Neural cell (in vitro differentiated cells): ENCODE measurements around the gene EHD1. TPM values are rescaled to one million over a fixed set of nuclear protein-coding genes. Genes with fewer than 3 reads are reported as not detected.

ENCODE experiments used
- H2AFZ ChIP-seq: fragments of 200-600, 300-800 bp; sonication (generic), shearing (Covaris generic); 2 replicates; pipeline ENCODE4 v1.6.0; 2014; ENCODE audit warnings: low read depth, mild to moderate bottlenecking, antibody characterized with exemption, low read length, moderate library complexity
- H3F3A ChIP-seq: fragments of 200-600 bp; shearing (Covaris generic); 2 replicates; pipeline ENCODE4 v1.6.1; 2016; ENCODE audit warnings: mild to moderate bottlenecking, moderate library complexity, mixed read lengths, antibody characterized with exemption, low read length; ENCODE audit not compliant: insufficient read depth, poor library complexity, severe bottlenecking
- H3K27ac ChIP-seq: fragments of 200-600, 300-800 bp; sonication (generic), shearing (Covaris generic); 2 replicates; pipeline ENCODE4 v1.5.1; 2014; ENCODE audit warnings: mild to moderate bottlenecking, low read length, moderate library complexity
- H3K27me3 ChIP-seq: fragments of 300-800, 200-600 bp; sonication (generic), shearing (Covaris generic); 2 replicates; pipeline ENCODE4 v1.6.0; 2014; ENCODE audit warnings: mild to moderate bottlenecking, low read depth, low read length, moderate library complexity; ENCODE audit not compliant: insufficient read depth
- H3K36me3 ChIP-seq: fragments of 300-800, 200-600 bp; sonication (generic), shearing (Covaris generic); 2 replicates; pipeline ENCODE4 v1.5.1; 2014; ENCODE audit warnings: mild to moderate bottlenecking, antibody characterized with exemption, low read length, moderate library complexity; ENCODE audit not compliant: insufficient read depth
- H3K4me2 ChIP-seq: fragments of 300-800, 200-600 bp; sonication (generic), shearing (Covaris generic); 2 replicates; pipeline ENCODE4 v1.6.0; 2014; ENCODE audit warnings: mild to moderate bottlenecking, low read length
- H3K4me3 ChIP-seq: fragments of 300-800, 200-600 bp; sonication (generic), shearing (Covaris generic); 2 replicates; pipeline ENCODE4 v1.5.1; 2014; ENCODE audit warnings: mild to moderate bottlenecking, low read length, moderate library complexity
- H3K79me2 ChIP-seq: fragments of 200-600 bp; shearing (Covaris generic); replicated peaks from 2 replicates; pipeline ENCODE4 v1.6.0; 2014; ENCODE audit warnings: mild to moderate bottlenecking, low read length, moderate library complexity; ENCODE audit not compliant: insufficient read depth
- H3K9ac ChIP-seq: fragments of 300-800, 200-600 bp; sonication (generic), shearing (Covaris generic); 2 replicates; pipeline ENCODE4 v1.6.1; 2016; ENCODE audit warnings: mild to moderate bottlenecking, low read length, mixed read lengths
- H3K9me2 ChIP-seq: fragments of 200-600 bp; shearing (Covaris generic); 2 replicates; pipeline ENCODE4 v1.6.1; 2016; ENCODE audit warnings: mild to moderate bottlenecking, low read length, mixed read lengths; ENCODE audit not compliant: insufficient read depth
- H3K9me3 ChIP-seq: fragments of 200-600, 300-800 bp; sonication (generic), shearing (Covaris generic); 2 replicates; pipeline ENCODE4 v1.6.1; 2016; ENCODE audit warnings: mild to moderate bottlenecking, mixed run types, low read length, moderate library complexity, mixed read lengths
- H4K20me1 ChIP-seq: fragments of 200-600 bp; shearing (Covaris generic); 2 replicates; pipeline ENCODE4 v1.6.1; 2016; ENCODE audit warnings: mild to moderate bottlenecking, mixed run types; ENCODE audit not compliant: insufficient read depth
- CTCF ChIP-seq: fragments of 450-650 bp; IDR thresholded peaks from 2 replicates; pipeline ENCODE4 v1.5.1; 2014; ENCODE audit warnings: antibody characterized with exemption, mild to moderate bottlenecking, moderate library complexity; ENCODE audit not compliant: poor library complexity, severe bottlenecking
- EP300 ChIP-seq: fragments of 450-650 bp; conservative IDR thresholded peaks from 2 replicates; pipeline ENCODE4 v1.6.1; 2014; ENCODE audit warnings: antibody characterized with exemption, mild to moderate bottlenecking, moderate library complexity; ENCODE audit not compliant: poor library complexity, severe bottlenecking
- EZH2 ChIP-seq: fragments of 200-600, 300-800 bp; shearing (Covaris generic), sonication (generic); IDR thresholded peaks from 2 replicates; pipeline ENCODE4 v1.6.1; 2014; ENCODE audit warnings: antibody characterized with exemption, low read length, borderline replicate concordance, mild to moderate bottlenecking; ENCODE audit not compliant: insufficient read depth, poor library complexity, severe bottlenecking
- MXI1 ChIP-seq: fragments of 450-650 bp; conservative IDR thresholded peaks from 2 replicates; pipeline ENCODE4 v1.6.1; 2014; ENCODE audit warnings: antibody characterized with exemption, mild to moderate bottlenecking; ENCODE audit not compliant: poor library complexity, severe bottlenecking
- POLR2AphosphoS5 ChIP-seq: IDR thresholded peaks from 2 replicates; pipeline ENCODE4 v1.6.1; 2012
- RAD21 ChIP-seq: fragments of 450-650 bp; conservative IDR thresholded peaks from 2 replicates; pipeline ENCODE4 v1.6.1; 2014; ENCODE audit warnings: antibody characterized with exemption, mild to moderate bottlenecking, moderate library complexity
- REST ChIP-seq: IDR thresholded peaks from 2 replicates; pipeline ENCODE4 v1.6.1; 2012; ENCODE audit warnings: borderline replicate concordance
- SMC3 ChIP-seq: fragments of 450-650 bp; conservative IDR thresholded peaks from 2 replicates; pipeline ENCODE4 v1.6.1; 2014; ENCODE audit warnings: antibody characterized with exemption, mild to moderate bottlenecking, moderate library complexity; ENCODE audit not compliant: poor library complexity
- TAF1 ChIP-seq: IDR thresholded peaks from 2 replicates; pipeline ENCODE4 v1.6.1; 2012; ENCODE audit warnings: low read depth
- polyA plus RNA-seq: library from polyadenylated mRNA; depleted of rRNA; stranded (reverse); fragments of >200 nt; gene quantifications from 2 replicates; pipeline ENCODE4 v1.2.3, GENCODE V29; 2014

The EHD1 gene
- polyA plus RNA-seq, 1 donor from 2014 or later, result 26.4 TPM

- no peak for TF ChIP-seq POLR2AphosphoS5
- TF ChIP-seq SMC3, result no peak
- no peak for TF ChIP-seq CTCF
- TF ChIP-seq TAF1, result no peak
- TF ChIP-seq REST, result no peak
- no peak for TF ChIP-seq EZH2
- TF ChIP-seq MXI1, result no peak
- TF ChIP-seq RAD21, result no peak
- no peak for TF ChIP-seq EP300
- H3K27ac ChIP-seq, result no peak overlapping the region
- no peaks in the 10 kb centered on the region for H3K36me3 ChIP-seq
- no peak overlapping the region for H3K9ac ChIP-seq
- no peaks in the 10 kb centered on the region for H4K20me1 ChIP-seq
- H3K9me2 ChIP-seq, result no peaks in the 10 kb centered on the region
- no peaks in the 10 kb centered on the region for H3K27me3 ChIP-seq
- no peak overlapping the region for H3K4me2 ChIP-seq
- no peaks in the 10 kb centered on the region for H3F3A ChIP-seq
- no peak overlapping the region for H3K4me3 ChIP-seq
- H3K9me3 ChIP-seq, result no peaks in the 10 kb centered on the region
- no peak overlapping the region for H2AFZ ChIP-seq
- H3K79me2 ChIP-seq, result no peaks in the 10 kb centered on the region
These were observed 14.3 kb downstream of the EHD1 start for GRCh38 chr11:64864135-64864472.

GRCh38 chr11:64863391-64864060, 14.9 kb downstream of the EHD1 start:
- Histone ChIP-seq H3K9me3 (no peaks in the 10 kb centered on the region), H3K27ac (no peak overlapping the region), H4K20me1 (no peaks in the 10 kb centered on the region), H3K27me3 (no peaks in the 10 kb centered on the region), H3K36me3 (no peaks in the 10 kb centered on the region), H3K4me3 (no peak overlapping the region), H3K4me2 (no peak overlapping the region), H2AFZ (no peak overlapping the region), H3F3A (no peaks in the 10 kb centered on the region), H3K79me2 (no peaks in the 10 kb centered on the region), H3K9me2 (no peaks in the 10 kb centered on the region), H3K9ac (no peak overlapping the region)
- TF ChIP-seq TAF1 (no peak), CTCF (no peak), POLR2AphosphoS5 (no peak), EZH2 (no peak), SMC3 (no peak), MXI1 (no peak), REST (no peak), EP300 (no peak), RAD21 (no peak)
